ENCODE measurements around the gene PCDHGA10. TPM values are rescaled to one million over a fixed set of nuclear protein-coding genes. Genes with fewer than 3 reads are reported as not detected.
"Not testable (repeated sequence)": the region's sequence is repeated elsewhere in the genome, so short reads cannot be mapped to it uniquely, and the experiment has no call there.

The PCDHGA10 gene
- polyA plus RNA-seq, 1 experiment = 9.2 TPM

- Histone ChIP-seq H3K9me3 (ENCODE audit: control insufficient read depth, insufficient read depth, low read length) (peaks cover 56% of the 10 kb centered on the region), H3K27ac (ENCODE audit: low read depth, low read length) (no peak overlapping the region), H3K27me3 (ENCODE audit: control insufficient read depth, insufficient read depth, low read length) (peaks cover 2% of the 10 kb centered on the region), H3K4me3 (ENCODE audit: low read depth, low read length) (no peak overlapping the region)
- ChIA-PET POLR2A (no interaction called here), CTCF (interaction anchor here (4.8 kb wide), 1 partner anchor 170 kb away, joined by 20 read pairs; no protein-coding TSS in a partner anchor)
- DNase-seq (ENCODE audit: low read depth, low spot score) = no peak
- no peak for TF ChIP-seq CTCF (IDR thresholded peaks at IDR 0.05; ENCODE audit: low read depth, low read length)
Measured at GRCh38 chr5:141388661-141389060, 24.1 kb upstream of the PCDHGA10 start.

- ChIA-PET POLR2A (no interaction called here), CTCF (interaction anchor here (0.8 to 4.8 kb wide), 4 partner anchors 15 to 174 kb away, joined by 3 to 25 read pairs (median 12); no protein-coding TSS in a partner anchor)
- DNase-seq (ENCODE audit: low read depth, low spot score) = no peak
- H3K27me3 ChIP-seq (ENCODE audit: control insufficient read depth, insufficient read depth, low read length) = no peaks in the 10 kb centered on the region
- peaks cover 55% of the 10 kb centered on the region for H3K9me3 ChIP-seq (ENCODE audit: control insufficient read depth, insufficient read depth, low read length)
- H3K4me3 ChIP-seq (ENCODE audit: low read depth, low read length) = no peak overlapping the region
- H3K27ac ChIP-seq (ENCODE audit: low read depth, low read length) = no peak overlapping the region
- no peak for TF ChIP-seq CTCF (IDR thresholded peaks at IDR 0.05; ENCODE audit: low read depth, low read length)
Measured at GRCh38 chr5:141389153-141390042, 23.4 kb upstream of the PCDHGA10 start.

- no peak within 1 kb of the TSS for H3K27ac ChIP-seq (ENCODE audit: low read depth, low read length)
- POLR2A ChIA-PET = no interaction called here
- no peak for DNase-seq (ENCODE audit: low read depth, low spot score)
- no peaks in the 10 kb centered on the region for H3K27me3 ChIP-seq (ENCODE audit: control insufficient read depth, insufficient read depth, low read length)
- TF ChIP-seq CTCF (IDR thresholded peaks at IDR 0.05; ENCODE audit: low read depth, low read length) = peak; percentile 23; the same call in 1 of the 2 replicates
- peaks cover 57% of the 10 kb centered on the region for H3K9me3 ChIP-seq (ENCODE audit: control insufficient read depth, insufficient read depth, low read length)
- 0 out of 2 replicates have a peak within 1 kb of the TSS, but pooled peaks have one; percentile 17 for H3K4me3 ChIP-seq (ENCODE audit: low read depth, low read length)
- CTCF ChIA-PET = interaction anchor here (0.7 to 3.9 kb wide), 4 partner anchors 10 to 172 kb away, joined by 3 to 31 read pairs (median 14); partner anchors contain the start of gene PCDHGA7
Measured at GRCh38 chr5:141392429-141393198, 20.2 kb upstream of the PCDHGA10 start, which contains the start of gene PCDHGA8. PCDHGA8 (plus strand) TSS chr5:141392633; CDS start chr5:141392814, 181 bp downstream.

GRCh38 chr5:141393267-141393666 is 19.5 kb upstream of the PCDHGA10 start:
- DNase-seq (ENCODE audit: low read depth, low spot score) = no peak
- Histone ChIP-seq H3K9me3 (ENCODE audit: control insufficient read depth, insufficient read depth, low read length) (peaks cover 58% of the 10 kb centered on the region), H3K4me3 (ENCODE audit: low read depth, low read length) (no peak overlapping the region), H3K27ac (ENCODE audit: low read depth, low read length) (no peak overlapping the region), H3K27me3 (ENCODE audit: control insufficient read depth, insufficient read depth, low read length) (no peaks in the 10 kb centered on the region)
- POLR2A ChIA-PET = no interaction called here
- TF ChIP-seq CTCF (IDR thresholded peaks at IDR 0.05; ENCODE audit: low read depth, low read length) = no peak
- CTCF ChIA-PET = interaction anchor here (3.4 to 3.9 kb wide), 2 partner anchors 165 to 171 kb away, joined by 25 to 31 read pairs; no protein-coding TSS in a partner anchor

- CTCF ChIA-PET = interaction anchor here (1.0 to 4.3 kb wide), 4 partner anchors 18 to 171 kb away, joined by 3 to 40 read pairs (median 6); partner anchors contain the start of genes PCDHB14 and PCDHGA10
- H3K4me3 ChIP-seq (ENCODE audit: low read depth, low read length); H3K27ac ChIP-seq (ENCODE audit: low read depth, low read length); POLR2A ChIA-PET; H3K27me3 ChIP-seq (ENCODE audit: control insufficient read depth, insufficient read depth, low read length); DNase-seq (ENCODE audit: low read depth, low spot score): not testable (repeated sequence)
- H3K9me3 ChIP-seq (ENCODE audit: control insufficient read depth, insufficient read depth, low read length) = peaks cover 56% of the 10 kb centered on the region
Measured at GRCh38 chr5:141394401-141395187, 18.2 kb upstream of the PCDHGA10 start.
